Upper lobe of left lung (tissue), 4 donors: ENCODE measurements around the gene GLMP.

Source experiments
- CTCF ChIP-seq, 6 experiments: fragments of 450-650 bp in 4 of 6; fragments of 200-600 bp in 2 of 6; sonication (generic) in 2 of 6; IDR thresholded peaks; one replicate each; pipeline ENCODE4 v1.5.1; 2016 to 2019; ENCODE audit warnings: antibody characterized with exemption in 6 of 6
- EP300 ChIP-seq, 4 donors: sonication (generic); formaldehyde crosslinking; IDR thresholded peaks; one replicate each; pipeline ENCODE4 v1.5.1; 2017; ENCODE audit warnings: antibody characterized with exemption in 4 of 4, control low read depth in 2 of 4
- POLR2AphosphoS5 ChIP-seq, 2 donors: sonication (generic); formaldehyde crosslinking; IDR thresholded peaks; one replicate each; pipeline ENCODE4 v1.5.1; 2017; ENCODE audit warnings: antibody characterized with exemption in 2 of 2

- TF ChIP-seq EP300 (IDR thresholded peaks at IDR 0.05) (no peak), CTCF (IDR thresholded peaks at IDR 0.05) (no peak), POLR2AphosphoS5 (IDR thresholded peaks at IDR 0.05) (no peak)
Observed at GRCh38 chr1:156298852-156299357, 3.4 kb upstream of the GLMP start, which contains the start of gene VHLL.
